NCI-H2227 (cell line): Measurements from ENCODE around the gene MRS2.

Source experiments
- DNase-seq: peaks from one replicate; lab custom pipeline; 2025; ENCODE audit not compliant: unreplicated experiment; lab: John Stamatoyannopoulos, UW

Gene MRS2

GRCh38 chr6:24469811-24470210, 67.1 kb downstream of the MRS2 start:
- no peak for DNase-seq

GRCh38 chr6:24472181-24472580, 69.4 kb downstream of the MRS2 start:
- no peak for DNase-seq
